Measurements from ENCODE around the gene ELAVL3.
"Not testable (repeated sequence)": the region's sequence is repeated elsewhere in the genome, so short reads cannot be mapped to it uniquely, and the experiment has no call there.

The ELAVL3 gene

GRCh38 chr19:11486661-11487503 is 6.0 kb upstream of the ELAVL3 start:
- in situ Hi-C loops (cut with MboI; ENCODE audit: low sequenced_read_pairs) = no loop called here

DNA sequence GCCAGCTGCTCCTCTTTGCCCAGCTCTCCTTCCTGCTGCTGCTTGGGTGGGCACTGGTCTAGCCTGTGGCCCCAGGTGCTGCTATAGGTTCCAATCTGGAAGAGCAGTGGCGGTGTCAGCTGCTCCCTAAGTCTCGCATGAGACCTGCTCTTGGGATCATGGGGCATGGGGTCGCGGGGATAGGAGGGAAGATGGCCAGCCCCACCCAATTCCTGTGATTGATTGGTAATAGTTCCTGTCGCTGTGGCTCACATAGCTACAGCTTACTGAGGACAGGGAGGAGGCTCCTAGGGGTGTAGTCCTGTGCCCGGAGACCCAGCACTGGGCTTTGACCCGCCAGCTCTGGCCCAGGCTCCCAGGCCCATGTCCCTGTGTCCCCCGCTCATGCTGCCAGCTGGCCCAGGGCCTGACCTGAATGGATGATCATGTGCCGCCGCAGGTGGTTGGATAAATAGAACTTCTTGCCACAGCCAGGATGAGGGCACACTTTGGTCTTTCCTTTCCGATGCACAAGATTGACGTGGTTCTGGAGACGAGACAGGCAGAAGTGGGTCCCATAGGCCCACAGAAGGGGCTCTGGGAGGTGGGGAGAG is 4.5 kb upstream of the ELAVL3 start:
- in situ Hi-C loops (cut with MboI; ENCODE audit: low sequenced_read_pairs) = no loop called here

GRCh38 chr19:11483366-11484111 is 2.7 kb upstream of the ELAVL3 start:
- in situ Hi-C loops (cut with MboI; ENCODE audit: low sequenced_read_pairs) = no loop called here

DNA sequence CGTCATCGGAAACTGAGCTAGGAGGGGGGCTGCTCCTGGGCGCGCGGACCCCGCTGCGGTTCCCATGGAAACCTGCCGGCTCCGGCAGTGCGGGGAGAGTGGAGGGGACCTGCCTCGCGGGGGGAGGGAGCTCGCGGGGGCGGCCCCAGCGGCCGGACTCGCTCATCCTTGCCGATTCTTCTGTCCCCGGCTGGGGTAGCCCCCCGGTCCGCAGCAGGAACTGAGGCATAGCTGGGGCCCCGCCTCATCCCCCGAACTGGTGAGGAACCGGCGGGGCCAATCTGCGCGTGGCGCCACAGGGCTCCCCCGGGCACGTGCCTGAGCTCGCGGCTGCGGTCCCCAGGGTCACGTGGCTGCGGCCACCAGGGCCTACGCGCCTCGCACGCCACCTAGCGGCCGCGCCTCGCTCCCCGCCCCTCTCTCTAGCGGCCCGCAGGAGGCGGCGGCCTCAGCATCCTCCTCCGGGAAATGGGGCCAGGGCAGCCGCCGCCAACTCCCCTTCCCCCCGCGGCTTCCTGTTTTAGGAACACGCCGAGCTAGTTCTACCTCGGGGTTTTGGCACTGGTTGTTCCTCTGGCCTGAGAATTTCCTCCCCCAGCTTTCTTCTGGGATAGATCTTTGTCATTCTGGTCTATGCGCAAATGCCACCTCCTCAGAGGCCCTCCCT is 1.7 kb upstream of the ELAVL3 start:
- in situ Hi-C loops (cut with MboI; ENCODE audit: low sequenced_read_pairs) = no loop called here

GRCh38 chr19:11481534-11482383 is 913 bp upstream of the ELAVL3 start:
- in situ Hi-C loops (cut with MboI; ENCODE audit: low sequenced_read_pairs) = no loop called here

DNA sequence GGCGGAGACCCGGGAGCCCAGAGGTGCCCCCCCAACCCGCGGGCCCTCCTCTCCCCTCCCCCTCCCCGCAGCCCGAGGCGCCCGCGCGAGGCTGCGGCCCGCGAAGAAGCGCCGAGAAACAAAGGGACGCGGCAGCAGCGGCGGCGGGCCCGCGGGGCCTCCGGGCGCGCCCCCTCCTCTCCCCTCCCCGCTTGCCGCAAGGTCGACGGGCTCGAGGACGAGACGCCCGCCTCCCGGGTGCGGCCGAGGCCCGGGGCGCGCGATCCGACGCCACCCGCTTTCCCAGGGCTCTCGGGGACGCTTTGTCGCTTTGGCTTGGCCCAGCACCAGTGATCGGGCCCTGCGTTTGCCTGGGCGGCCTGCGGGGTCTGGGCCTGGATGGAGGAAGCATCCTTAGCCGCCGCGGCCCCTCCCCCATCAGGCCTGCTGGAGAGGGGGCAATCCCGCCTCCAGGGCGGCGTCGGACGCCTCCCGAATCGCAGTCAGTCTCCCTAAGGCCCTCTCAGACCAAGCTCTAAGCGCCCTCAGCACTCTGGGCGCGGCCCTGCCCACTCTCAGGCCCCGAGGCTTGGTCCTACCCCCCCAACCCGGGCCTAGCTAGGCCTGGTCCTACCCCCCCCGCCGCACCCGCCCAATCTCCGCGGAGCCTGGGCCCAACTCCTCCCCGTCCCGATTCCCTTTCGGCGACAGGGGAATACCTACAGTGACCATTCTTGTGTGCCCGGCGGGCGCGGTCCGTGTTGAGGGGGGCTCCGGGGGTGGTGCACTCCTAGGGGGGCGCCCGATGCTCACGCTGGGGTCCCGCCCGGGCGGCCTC is 740 bp downstream of the ELAVL3 start:
- in situ Hi-C loops (cut with MboI; ENCODE audit: low sequenced_read_pairs) = no loop called here

GRCh38 chr19:11479090-11479897 is 1.6 kb downstream of the ELAVL3 start:
- in situ Hi-C loops (cut with MboI; ENCODE audit: low sequenced_read_pairs) = no loop called here

DNA sequence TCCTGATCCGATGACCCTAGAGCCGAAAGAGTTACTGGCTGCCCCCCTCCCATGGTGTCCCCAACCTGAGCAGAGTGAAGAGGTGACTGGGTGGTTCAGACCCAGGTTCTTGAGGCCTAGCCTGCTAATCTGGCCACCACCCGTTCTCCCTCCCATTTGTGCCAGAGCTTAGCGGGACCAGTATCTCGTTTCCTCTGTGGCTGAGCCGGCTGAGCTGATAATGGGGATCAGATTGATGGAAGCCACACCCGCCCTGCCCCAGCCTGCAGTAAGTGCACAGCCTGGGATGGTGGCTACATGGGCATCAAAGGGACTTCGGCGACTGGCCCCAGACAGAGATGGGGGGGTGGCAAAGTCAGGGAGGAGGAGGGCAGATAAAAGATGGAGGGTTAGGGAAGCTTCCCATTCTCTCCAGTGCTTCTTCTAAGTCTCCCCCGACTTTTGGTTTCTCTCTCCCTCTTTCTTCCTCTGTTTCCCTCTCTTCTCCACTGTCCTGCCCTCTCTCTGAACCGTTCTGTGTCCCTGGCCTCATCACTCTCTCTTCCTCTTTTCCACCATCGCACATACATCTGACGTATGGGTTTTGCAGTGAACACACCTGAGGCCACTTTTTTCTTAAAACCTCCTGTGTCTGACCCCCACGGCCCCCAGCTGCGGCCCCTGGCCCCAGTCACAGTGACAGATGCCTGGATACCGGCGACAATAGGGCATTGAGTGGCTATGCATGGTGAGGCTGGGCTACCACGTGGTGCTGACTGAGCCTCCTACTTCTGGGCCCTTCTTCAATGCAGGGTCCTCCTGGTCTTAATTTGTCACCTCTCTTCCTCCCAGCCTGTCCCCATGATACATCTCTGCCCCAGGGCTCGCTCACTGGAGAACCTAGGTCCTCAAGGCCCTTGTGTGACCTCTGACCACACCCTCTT is 2.4 kb downstream of the ELAVL3 start:
- in situ Hi-C loops (cut with MboI; ENCODE audit: low sequenced_read_pairs) = no loop called here

DNA sequence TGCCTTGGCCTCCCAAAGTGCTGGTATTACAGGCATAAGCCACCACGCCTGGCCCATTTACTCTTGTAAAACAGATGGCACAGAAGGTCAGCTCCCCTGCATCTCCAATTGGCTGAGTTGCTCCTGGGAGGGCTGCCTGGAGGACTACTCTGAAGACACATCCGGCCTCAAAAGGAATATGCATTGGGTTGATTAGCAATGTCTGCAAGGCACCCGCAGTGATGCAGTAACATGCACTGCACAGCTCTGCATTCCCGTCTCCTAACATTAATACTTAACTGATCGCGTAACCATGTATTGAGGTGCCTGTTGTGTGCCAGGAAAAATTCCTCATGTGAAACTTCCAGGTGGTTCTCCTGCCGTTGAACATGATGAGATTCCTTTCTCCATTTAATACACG is 5.0 kb downstream of the ELAVL3 start:
- in situ Hi-C loops (cut with MboI; ENCODE audit: low sequenced_read_pairs) = no loop called here

DNA sequence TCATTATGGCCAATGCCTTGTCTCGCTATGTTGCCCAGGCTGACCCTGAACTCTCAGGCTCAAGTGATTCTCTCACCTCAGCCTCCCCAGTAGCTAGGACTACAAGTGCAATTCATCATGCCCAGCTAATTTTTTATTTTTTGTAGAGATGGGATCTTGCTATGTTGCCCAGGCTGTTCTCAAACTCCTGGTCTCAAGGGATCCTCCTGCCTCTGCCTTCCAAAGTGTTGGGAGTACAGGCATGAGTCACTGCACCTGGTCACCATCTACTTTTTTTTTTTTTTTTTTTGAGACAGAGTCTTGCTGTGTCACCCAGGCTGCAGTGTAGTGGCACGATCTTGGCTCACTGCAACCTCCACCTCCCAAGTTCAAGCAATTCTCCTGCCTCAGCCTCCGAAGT is 5.5 kb downstream of the ELAVL3 start:
- in situ Hi-C loops (cut with MboI; ENCODE audit: low sequenced_read_pairs) = not testable (repeated sequence)

- in situ Hi-C loops (cut with MboI; ENCODE audit: low sequenced_read_pairs) = no loop called here
Measured at GRCh38 chr19:11473725-11474124, 7.1 kb downstream of the ELAVL3 start.

GRCh38 chr19:11468266-11468845 is 12.5 kb downstream of the ELAVL3 start:
- in situ Hi-C loops (cut with MboI; ENCODE audit: low sequenced_read_pairs) = not testable (repeated sequence)

DNA sequence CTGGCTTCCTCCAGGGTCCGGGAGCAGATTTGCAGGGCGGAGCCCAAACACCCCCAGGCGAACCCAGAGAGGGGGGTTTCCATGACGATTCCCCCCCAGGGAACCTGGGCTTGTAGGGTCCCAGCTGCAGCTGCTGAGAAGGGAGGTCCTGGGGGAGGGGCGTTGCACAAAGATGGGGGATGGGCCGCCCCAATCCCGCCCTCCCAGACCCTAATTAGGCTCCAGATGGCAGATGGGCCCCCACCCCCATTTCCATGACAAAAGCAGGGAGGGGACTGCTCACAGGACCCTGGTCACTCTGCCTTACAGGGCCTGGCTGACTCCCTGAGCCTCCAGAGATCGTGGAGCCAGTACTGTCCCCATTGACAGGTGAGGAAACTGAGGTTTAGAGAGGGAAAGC is 15.2 kb downstream of the ELAVL3 start:
- in situ Hi-C loops (cut with MboI; ENCODE audit: low sequenced_read_pairs) = no loop called here

DNA sequence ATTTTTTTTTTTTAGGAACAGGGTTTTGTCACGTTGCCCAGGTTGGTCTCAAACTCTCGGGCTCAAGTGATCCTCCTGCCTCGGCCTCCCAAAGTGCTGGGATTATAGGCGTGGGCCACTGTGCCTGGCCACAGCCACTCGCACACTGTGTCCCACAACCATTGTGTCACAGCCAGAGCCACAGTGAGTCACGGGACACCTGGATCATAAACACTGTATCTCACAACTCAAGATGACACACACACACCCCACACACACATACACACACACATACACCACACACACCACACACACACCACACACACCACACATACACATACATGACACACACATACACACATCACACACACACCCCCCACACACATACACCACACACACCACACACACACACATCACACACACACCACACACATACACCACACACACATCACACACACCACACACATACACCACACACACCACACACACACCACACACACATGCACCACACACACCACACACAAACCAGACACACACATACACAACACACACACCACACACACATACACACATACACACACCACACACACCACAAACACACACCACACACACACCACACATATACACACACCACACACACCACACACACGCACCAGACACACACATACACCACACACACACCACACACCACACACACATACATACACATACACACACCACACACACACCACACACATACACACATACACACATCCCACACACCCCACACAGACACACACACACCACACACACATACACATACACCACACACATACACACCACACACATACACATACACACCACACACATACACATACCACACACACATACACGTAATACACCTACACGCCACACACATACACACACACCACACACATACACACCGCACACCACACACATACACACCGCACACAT is 16.2 kb downstream of the ELAVL3 start:
- in situ Hi-C loops (cut with MboI; ENCODE audit: low sequenced_read_pairs) = no loop called here

GRCh38 chr19:11463391-11463790 is 17.5 kb downstream of the ELAVL3 start:
- in situ Hi-C loops (cut with MboI; ENCODE audit: low sequenced_read_pairs) = no loop called here

GRCh38 chr19:11461453-11461852 is 19.4 kb downstream of the ELAVL3 start:
- in situ Hi-C loops (cut with MboI; ENCODE audit: low sequenced_read_pairs) = no loop called here
